Body of pancreas (tissue), 4 donors: ENCODE measurements around the gene ZP1.

Source experiments
- POLR2A ChIP-seq, 3 donors: fragments of 450-650 bp; IDR thresholded peaks; one replicate each; pipeline ENCODE4 v1.6.1; 2016; ENCODE audit warnings: antibody characterized with exemption in 3 of 3, mild to moderate bottlenecking in 2 of 3
- TF ChIP-seq, protein P1 (sequence below), 7 experiments: fragments of 450-650 bp in 4 of 7; fragments of 200-600 bp in 3 of 7; sonication (generic) in 3 of 7; IDR thresholded peaks; one replicate each; pipeline ENCODE4 v1.5.1; 2016 to 2019; ENCODE audit warnings: antibody characterized with exemption in 7 of 7

DNA sequence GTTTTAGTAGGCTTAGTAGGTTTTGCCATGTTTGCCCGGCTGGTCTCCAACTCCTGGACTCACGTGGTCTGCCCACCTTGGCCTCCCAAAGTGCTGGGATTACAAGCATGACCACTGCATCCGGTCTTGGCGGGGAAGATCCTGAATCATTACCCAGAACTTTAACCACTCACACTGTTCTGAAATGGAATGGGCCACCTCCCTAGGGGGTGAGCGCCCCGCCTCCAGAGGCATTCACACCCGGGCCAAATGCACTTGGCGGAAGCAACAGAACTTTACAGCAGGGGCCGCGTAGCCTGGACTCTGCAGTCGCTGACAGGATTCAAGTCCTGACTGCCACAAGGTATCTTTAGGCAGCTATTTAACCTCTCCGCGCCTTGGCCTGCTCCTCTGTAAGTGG is 20.1 kb upstream of the ZP1 start:
- TF ChIP-seq, protein P1, sequence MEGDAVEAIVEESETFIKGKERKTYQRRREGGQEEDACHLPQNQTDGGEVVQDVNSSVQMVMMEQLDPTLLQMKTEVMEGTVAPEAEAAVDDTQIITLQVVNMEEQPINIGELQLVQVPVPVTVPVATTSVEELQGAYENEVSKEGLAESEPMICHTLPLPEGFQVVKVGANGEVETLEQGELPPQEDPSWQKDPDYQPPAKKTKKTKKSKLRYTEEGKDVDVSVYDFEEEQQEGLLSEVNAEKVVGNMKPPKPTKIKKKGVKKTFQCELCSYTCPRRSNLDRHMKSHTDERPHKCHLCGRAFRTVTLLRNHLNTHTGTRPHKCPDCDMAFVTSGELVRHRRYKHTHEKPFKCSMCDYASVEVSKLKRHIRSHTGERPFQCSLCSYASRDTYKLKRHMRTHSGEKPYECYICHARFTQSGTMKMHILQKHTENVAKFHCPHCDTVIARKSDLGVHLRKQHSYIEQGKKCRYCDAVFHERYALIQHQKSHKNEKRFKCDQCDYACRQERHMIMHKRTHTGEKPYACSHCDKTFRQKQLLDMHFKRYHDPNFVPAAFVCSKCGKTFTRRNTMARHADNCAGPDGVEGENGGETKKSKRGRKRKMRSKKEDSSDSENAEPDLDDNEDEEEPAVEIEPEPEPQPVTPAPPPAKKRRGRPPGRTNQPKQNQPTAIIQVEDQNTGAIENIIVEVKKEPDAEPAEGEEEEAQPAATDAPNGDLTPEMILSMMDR (IDR thresholded peaks at IDR 0.05) = no peak
- no peak for TF ChIP-seq POLR2A (IDR thresholded peaks at IDR 0.05)
